ENCODE measurements around the gene CLCN6.
A peak's percentile ranks its signal among the peaks of the same experiment; 100 is the strongest.

DNA sequence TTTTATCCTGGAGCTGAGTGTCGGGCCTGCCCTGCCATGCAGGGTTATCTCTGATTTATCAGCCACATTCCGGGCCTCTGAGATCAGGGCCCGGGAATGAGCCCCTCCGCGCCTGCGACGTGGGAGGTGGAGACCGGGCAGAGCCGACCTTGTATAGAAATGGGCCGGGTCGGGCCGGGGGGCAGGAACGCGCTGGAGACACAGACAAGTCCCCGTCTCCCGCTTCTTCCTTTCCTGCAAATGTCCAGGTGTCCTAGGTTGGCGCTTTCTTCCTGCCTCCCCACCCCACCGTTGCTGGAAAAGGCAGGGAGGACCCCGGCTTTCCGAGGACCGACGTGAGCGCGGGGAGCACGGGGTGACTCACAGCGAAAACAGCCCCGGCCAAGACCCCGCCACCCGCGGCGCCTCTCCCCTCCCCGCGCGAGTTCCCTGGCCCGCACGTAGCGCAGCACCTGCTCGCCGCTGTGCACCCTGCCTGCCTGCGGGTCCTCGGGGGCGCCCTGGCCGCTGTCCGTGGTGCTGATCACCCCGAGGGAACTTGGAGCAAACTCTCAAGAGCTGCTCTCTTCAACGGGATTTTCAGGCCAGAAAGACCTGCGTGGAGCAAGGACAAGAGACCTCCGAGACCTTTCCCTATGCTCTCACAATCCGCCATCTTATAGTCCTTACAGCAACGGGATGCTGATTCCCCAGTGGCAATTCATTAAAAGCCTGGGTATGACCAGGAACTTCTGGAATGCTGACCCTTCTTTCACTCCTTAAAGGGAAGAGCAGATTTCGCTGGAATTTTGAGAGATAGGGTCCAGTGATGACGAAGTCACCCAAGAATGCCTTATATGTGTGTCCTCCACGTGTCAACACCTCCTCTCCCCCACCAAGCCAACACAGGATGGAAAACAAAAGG is 53.2 kb downstream of the CLCN6 start:
- TF ChIP-seq, protein P1, sequence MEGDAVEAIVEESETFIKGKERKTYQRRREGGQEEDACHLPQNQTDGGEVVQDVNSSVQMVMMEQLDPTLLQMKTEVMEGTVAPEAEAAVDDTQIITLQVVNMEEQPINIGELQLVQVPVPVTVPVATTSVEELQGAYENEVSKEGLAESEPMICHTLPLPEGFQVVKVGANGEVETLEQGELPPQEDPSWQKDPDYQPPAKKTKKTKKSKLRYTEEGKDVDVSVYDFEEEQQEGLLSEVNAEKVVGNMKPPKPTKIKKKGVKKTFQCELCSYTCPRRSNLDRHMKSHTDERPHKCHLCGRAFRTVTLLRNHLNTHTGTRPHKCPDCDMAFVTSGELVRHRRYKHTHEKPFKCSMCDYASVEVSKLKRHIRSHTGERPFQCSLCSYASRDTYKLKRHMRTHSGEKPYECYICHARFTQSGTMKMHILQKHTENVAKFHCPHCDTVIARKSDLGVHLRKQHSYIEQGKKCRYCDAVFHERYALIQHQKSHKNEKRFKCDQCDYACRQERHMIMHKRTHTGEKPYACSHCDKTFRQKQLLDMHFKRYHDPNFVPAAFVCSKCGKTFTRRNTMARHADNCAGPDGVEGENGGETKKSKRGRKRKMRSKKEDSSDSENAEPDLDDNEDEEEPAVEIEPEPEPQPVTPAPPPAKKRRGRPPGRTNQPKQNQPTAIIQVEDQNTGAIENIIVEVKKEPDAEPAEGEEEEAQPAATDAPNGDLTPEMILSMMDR (IDR thresholded peaks at IDR 0.05; ENCODE audit: low read length) = peak; percentile 43
- TF ChIP-seq EZH2 (optimal IDR thresholded peaks at IDR 0.05; ENCODE audit: low read depth, low read length) = no peak
- TF ChIP-seq EZH2phosphoT487 (IDR thresholded peaks at IDR 0.05; ENCODE audit: low read length) = no peak

All from MM.1S (cell line).